Upper lobe of left lung (tissue), 4 donors: ENCODE data around the gene CACNA1D.

Experiments
- EP300 ChIP-seq, 4 donors: sonication (generic); formaldehyde crosslinking; IDR thresholded peaks; one replicate each; pipeline ENCODE4 v1.5.1; 2017; ENCODE audit warnings: antibody characterized with exemption in 4 of 4, control low read depth in 2 of 4
- POLR2A ChIP-seq, 4 donors: fragments of 450-650 bp; IDR thresholded peaks; one replicate each; pipeline ENCODE4 v1.5.1; 2016 to 2017; ENCODE audit warnings: antibody characterized with exemption in 4 of 4, mild to moderate bottlenecking in 2 of 4
- POLR2AphosphoS5 ChIP-seq, 2 donors: sonication (generic); formaldehyde crosslinking; IDR thresholded peaks; one replicate each; pipeline ENCODE4 v1.5.1; 2017; ENCODE audit warnings: antibody characterized with exemption in 2 of 2
- TF ChIP-seq, protein P1 (sequence below), 6 experiments: fragments of 450-650 bp in 4 of 6; fragments of 200-600 bp in 2 of 6; sonication (generic) in 2 of 6; IDR thresholded peaks; one replicate each; pipeline ENCODE4 v1.5.1; 2016 to 2019; ENCODE audit warnings: antibody characterized with exemption in 6 of 6

- TF ChIP-seq, protein P1, sequence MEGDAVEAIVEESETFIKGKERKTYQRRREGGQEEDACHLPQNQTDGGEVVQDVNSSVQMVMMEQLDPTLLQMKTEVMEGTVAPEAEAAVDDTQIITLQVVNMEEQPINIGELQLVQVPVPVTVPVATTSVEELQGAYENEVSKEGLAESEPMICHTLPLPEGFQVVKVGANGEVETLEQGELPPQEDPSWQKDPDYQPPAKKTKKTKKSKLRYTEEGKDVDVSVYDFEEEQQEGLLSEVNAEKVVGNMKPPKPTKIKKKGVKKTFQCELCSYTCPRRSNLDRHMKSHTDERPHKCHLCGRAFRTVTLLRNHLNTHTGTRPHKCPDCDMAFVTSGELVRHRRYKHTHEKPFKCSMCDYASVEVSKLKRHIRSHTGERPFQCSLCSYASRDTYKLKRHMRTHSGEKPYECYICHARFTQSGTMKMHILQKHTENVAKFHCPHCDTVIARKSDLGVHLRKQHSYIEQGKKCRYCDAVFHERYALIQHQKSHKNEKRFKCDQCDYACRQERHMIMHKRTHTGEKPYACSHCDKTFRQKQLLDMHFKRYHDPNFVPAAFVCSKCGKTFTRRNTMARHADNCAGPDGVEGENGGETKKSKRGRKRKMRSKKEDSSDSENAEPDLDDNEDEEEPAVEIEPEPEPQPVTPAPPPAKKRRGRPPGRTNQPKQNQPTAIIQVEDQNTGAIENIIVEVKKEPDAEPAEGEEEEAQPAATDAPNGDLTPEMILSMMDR (IDR thresholded peaks at IDR 0.05), result no peak
- TF ChIP-seq POLR2A (IDR thresholded peaks at IDR 0.05), result no peak
- TF ChIP-seq POLR2AphosphoS5 (IDR thresholded peaks at IDR 0.05), result no peak
- no peak for TF ChIP-seq EP300 (IDR thresholded peaks at IDR 0.05)
Measured at GRCh38 chr3:53739966-53740365, 245.6 kb downstream of the CACNA1D start.
